ENCODE results near the gene CYTH3. TPM values are rescaled to one million over a fixed set of nuclear protein-coding genes. Genes with fewer than 3 reads are reported as not detected.

CYTH3 gene
- total and polyA plus RNA-seq, 9 of the 15 experiments (the other 6 are each of a cell fraction or from before 2014, with no cell fraction given): 0.25 to 15.2 (median 11.4) TPM

GRCh38 chr7:6209340-6209739 is 63.1 kb downstream of the CYTH3 start (continued):
- peak; percentile 50 for TF ChIP-seq MGA (IDR thresholded peaks at IDR 0.05)
- TF ChIP-seq C11orf30 (IDR thresholded peaks at IDR 0.05; ENCODE audit: low read depth): no peak
- no peak for TF ChIP-seq FIP1L1 (IDR thresholded peaks at IDR 0.05; ENCODE audit: low read depth, low read length, poor library complexity, severe bottlenecking)
- TF ChIP-seq L3MBTL2 (IDR thresholded peaks at IDR 0.05): peak; percentile 84
- TF ChIP-seq TOE1 (IDR thresholded peaks at IDR 0.05; ENCODE audit: borderline replicate concordance): peak; percentile 22; the same call in 1 of the 2 replicates
- no peak for TF ChIP-seq TOE1 (CRISPR knock-in tag; IDR thresholded peaks at IDR 0.05; ENCODE audit: borderline replicate concordance, low read depth)
- TF ChIP-seq, protein P1, sequence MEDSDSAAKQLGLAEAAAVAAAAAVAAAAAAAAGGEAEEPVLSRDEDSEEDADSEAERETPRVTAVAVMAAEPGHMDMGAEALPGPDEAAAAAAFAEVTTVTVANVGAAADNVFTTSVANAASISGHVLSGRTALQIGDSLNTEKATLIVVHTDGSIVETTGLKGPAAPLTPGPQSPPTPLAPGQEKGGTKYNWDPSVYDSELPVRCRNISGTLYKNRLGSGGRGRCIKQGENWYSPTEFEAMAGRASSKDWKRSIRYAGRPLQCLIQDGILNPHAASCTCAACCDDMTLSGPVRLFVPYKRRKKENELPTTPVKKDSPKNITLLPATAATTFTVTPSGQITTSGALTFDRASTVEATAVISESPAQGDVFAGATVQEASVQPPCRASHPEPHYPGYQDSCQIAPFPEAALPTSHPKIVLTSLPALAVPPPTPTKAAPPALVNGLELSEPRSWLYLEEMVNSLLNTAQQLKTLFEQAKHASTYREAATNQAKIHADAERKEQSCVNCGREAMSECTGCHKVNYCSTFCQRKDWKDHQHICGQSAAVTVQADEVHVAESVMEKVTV (CRISPR knock-in tag; IDR thresholded peaks at IDR 0.05): no peak
- no peak for TF ChIP-seq HEY1 (CRISPR knock-in tag; IDR thresholded peaks at IDR 0.05; ENCODE audit: borderline replicate concordance)
- TF ChIP-seq, protein P2, sequence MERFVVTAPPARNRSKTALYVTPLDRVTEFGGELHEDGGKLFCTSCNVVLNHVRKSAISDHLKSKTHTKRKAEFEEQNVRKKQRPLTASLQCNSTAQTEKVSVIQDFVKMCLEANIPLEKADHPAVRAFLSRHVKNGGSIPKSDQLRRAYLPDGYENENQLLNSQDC (CRISPR knock-in tag; IDR thresholded peaks at IDR 0.05): no peak
- TF ChIP-seq CBX8 (IDR thresholded peaks at IDR 0.05; ENCODE audit: borderline replicate concordance, extremely low read depth, low read depth, low read length, poor library complexity, severe bottlenecking): no peak
- TF ChIP-seq, protein P3, sequence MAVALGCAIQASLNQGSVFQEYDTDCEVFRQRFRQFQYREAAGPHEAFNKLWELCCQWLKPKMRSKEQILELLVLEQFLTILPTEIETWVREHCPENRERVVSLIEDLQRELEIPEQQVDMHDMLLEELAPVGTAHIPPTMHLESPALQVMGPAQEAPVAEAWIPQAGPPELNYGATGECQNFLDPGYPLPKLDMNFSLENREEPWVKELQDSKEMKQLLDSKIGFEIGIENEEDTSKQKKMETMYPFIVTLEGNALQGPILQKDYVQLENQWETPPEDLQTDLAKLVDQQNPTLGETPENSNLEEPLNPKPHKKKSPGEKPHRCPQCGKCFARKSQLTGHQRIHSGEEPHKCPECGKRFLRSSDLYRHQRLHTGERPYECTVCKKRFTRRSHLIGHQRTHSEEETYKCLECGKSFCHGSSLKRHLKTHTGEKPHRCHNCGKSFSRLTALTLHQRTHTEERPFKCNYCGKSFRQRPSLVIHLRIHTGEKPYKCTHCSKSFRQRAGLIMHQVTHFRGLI (CRISPR knock-in tag; IDR thresholded peaks at IDR 0.05): no peak
- no peak for TF ChIP-seq SRF (CRISPR knock-in tag; IDR thresholded peaks at IDR 0.05)
- TF ChIP-seq ELF1 (tag; IDR thresholded peaks at IDR 0.05): no peak

Measured in K562 (cell line).